Uterus (tissue), 2 donors: ENCODE results near the gene SBF2.

Experiments
- POLR2A ChIP-seq, 2 donors: fragments of 450-650 bp; IDR thresholded peaks; one replicate each; pipeline ENCODE4 v1.6.1; 2016; ENCODE audit warnings: antibody characterized with exemption in 2 of 2, mild to moderate bottlenecking in 1 of 2, moderate library complexity in 1 of 2
- TF ChIP-seq, protein P1 (sequence below), 4 experiments: fragments of 200-600 bp in 2 of 4; fragments of 450-650 bp in 2 of 4; sonication (generic) in 2 of 4; IDR thresholded peaks; one replicate each; pipeline ENCODE4 v1.5.1; 2016 to 2019; ENCODE audit warnings: antibody characterized with exemption in 4 of 4, mild to moderate bottlenecking in 2 of 4, moderate library complexity in 1 of 4

- TF ChIP-seq, protein P1, sequence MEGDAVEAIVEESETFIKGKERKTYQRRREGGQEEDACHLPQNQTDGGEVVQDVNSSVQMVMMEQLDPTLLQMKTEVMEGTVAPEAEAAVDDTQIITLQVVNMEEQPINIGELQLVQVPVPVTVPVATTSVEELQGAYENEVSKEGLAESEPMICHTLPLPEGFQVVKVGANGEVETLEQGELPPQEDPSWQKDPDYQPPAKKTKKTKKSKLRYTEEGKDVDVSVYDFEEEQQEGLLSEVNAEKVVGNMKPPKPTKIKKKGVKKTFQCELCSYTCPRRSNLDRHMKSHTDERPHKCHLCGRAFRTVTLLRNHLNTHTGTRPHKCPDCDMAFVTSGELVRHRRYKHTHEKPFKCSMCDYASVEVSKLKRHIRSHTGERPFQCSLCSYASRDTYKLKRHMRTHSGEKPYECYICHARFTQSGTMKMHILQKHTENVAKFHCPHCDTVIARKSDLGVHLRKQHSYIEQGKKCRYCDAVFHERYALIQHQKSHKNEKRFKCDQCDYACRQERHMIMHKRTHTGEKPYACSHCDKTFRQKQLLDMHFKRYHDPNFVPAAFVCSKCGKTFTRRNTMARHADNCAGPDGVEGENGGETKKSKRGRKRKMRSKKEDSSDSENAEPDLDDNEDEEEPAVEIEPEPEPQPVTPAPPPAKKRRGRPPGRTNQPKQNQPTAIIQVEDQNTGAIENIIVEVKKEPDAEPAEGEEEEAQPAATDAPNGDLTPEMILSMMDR (IDR thresholded peaks at IDR 0.05): no peak
- TF ChIP-seq POLR2A (IDR thresholded peaks at IDR 0.05): no peak
Observed at GRCh38 chr11:9763301-9763700, 530.7 kb downstream of the SBF2 start.
